RWPE2 (cell line): ENCODE measurements around the gene OCA2.

Experiments used
- ATAC-seq: fragments of 200-7000 bp; cut with Tn5 transposase; 3 replicates; pipeline ENCODE4 v1.9.1; 2021; ENCODE audit warnings: low read depth
- DNase-seq: peaks from one replicate; pipeline ENCODE4 v3.0.0-alpha.2; 2020; ENCODE audit warnings: low spot score
- H3K27ac ChIP-seq: fragments of 450-650 bp; 2 replicates; pipeline ENCODE4 v1.5.1; 2017; ENCODE audit warnings: mild to moderate bottlenecking; ENCODE audit not compliant: poor library complexity, severe bottlenecking
- H3K27me3 ChIP-seq: fragments of 250-450 bp; sonication (Bioruptor Pico); 2 replicates; pipeline ENCODE4 v1.5.1; 2021; ENCODE audit warnings: mild to moderate bottlenecking, moderate library complexity; ENCODE audit not compliant: insufficient read depth, poor library complexity, severe bottlenecking
- H3K36me3 ChIP-seq: fragments of 250-450 bp; sonication (Bioruptor Pico); 2 replicates; pipeline ENCODE4 v1.5.1; 2020; ENCODE audit warnings: low read depth, mild to moderate bottlenecking, moderate library complexity
- H3K4me1 ChIP-seq: fragments of 250-450 bp; sonication (Bioruptor Pico); 2 replicates; pipeline ENCODE4 v1.5.1; 2021; ENCODE audit warnings: mild to moderate bottlenecking, moderate library complexity; ENCODE audit not compliant: insufficient read depth, poor library complexity, severe bottlenecking
- H3K4me3 ChIP-seq: fragments of 250-450 bp; sonication (Bioruptor Pico); 2 replicates; pipeline ENCODE4 v1.5.1; 2021; ENCODE audit warnings: mild to moderate bottlenecking, moderate library complexity; ENCODE audit not compliant: severe bottlenecking
- H3K9me3 ChIP-seq: fragments of 250-450 bp; sonication (Bioruptor Pico); 2 replicates; pipeline ENCODE4 v1.5.1; 2021; ENCODE audit warnings: mild to moderate bottlenecking, moderate library complexity; ENCODE audit not compliant: severe bottlenecking
- TF ChIP-seq, protein P1 (sequence below): fragments of 450-650 bp; IDR thresholded peaks from one replicate; pipeline ENCODE4 v1.5.1; 2017; ENCODE audit warnings: mild to moderate bottlenecking, moderate library complexity; ENCODE audit not compliant: poor library complexity, severe bottlenecking

OCA2 gene

GRCh38 chr15:27835233-27835939 lies 263.7 kb downstream of the OCA2 start:
- no peak overlapping the region for H3K27ac ChIP-seq
- H3K27me3 ChIP-seq, result no peaks in the 10 kb centered on the region
- no peaks in the 10 kb centered on the region for H3K4me1 ChIP-seq
- peaks cover 2% of the 10 kb centered on the region for H3K9me3 ChIP-seq
- ATAC-seq, result no peak
- no peak for DNase-seq
- TF ChIP-seq, protein P1, sequence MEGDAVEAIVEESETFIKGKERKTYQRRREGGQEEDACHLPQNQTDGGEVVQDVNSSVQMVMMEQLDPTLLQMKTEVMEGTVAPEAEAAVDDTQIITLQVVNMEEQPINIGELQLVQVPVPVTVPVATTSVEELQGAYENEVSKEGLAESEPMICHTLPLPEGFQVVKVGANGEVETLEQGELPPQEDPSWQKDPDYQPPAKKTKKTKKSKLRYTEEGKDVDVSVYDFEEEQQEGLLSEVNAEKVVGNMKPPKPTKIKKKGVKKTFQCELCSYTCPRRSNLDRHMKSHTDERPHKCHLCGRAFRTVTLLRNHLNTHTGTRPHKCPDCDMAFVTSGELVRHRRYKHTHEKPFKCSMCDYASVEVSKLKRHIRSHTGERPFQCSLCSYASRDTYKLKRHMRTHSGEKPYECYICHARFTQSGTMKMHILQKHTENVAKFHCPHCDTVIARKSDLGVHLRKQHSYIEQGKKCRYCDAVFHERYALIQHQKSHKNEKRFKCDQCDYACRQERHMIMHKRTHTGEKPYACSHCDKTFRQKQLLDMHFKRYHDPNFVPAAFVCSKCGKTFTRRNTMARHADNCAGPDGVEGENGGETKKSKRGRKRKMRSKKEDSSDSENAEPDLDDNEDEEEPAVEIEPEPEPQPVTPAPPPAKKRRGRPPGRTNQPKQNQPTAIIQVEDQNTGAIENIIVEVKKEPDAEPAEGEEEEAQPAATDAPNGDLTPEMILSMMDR, result no peak
- H3K4me3 ChIP-seq, result no peak overlapping the region
- H3K36me3 ChIP-seq, result no peaks in the 10 kb centered on the region

DNA sequence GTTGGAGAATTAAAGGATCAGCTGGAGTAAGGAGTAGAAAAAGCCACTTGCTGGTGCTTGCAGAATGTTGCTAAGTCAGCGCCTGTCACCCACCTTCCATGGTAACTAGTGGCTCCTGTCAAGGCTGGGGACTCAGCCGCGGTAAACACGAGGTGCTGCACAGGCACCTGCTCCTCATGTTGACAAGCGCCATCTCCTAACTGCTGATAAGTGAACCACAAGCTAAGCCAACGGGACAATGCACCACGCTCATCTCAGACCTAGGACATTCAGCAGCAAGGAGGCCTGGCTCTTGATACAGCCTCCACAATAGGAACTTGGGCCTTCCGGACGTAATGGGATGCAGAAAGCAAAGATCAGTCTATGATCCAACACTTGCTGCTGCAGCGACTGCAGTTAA lies 264.4 kb downstream of the OCA2 start:
- Histone ChIP-seq H3K36me3 (no peaks in the 10 kb centered on the region), H3K27me3 (no peaks in the 10 kb centered on the region), H3K27ac (no peak overlapping the region), H3K4me1 (no peaks in the 10 kb centered on the region), H3K9me3 (peaks cover 2% of the 10 kb centered on the region), H3K4me3 (no peak overlapping the region)
- ATAC-seq (no peak), DNase-seq (no peak)
- TF ChIP-seq, protein P1, result no peak

GRCh38 chr15:27833974-27834373 lies 265.1 kb downstream of the OCA2 start:
- Histone ChIP-seq H3K4me1 (no peaks in the 10 kb centered on the region), H3K27ac (no peak overlapping the region), H3K36me3 (no peaks in the 10 kb centered on the region), H3K9me3 (peaks cover 2% of the 10 kb centered on the region), H3K4me3 (no peak overlapping the region), H3K27me3 (no peaks in the 10 kb centered on the region)
- TF ChIP-seq, protein P1, result no peak
- ATAC-seq, result no peak
- DNase-seq, result no peak

GRCh38 chr15:27833178-27833577 lies 265.9 kb downstream of the OCA2 start:
- no peak overlapping the region for H3K27ac ChIP-seq
- ATAC-seq (no peak), DNase-seq (no peak)
- peaks cover 2% of the 10 kb centered on the region for H3K9me3 ChIP-seq
- TF ChIP-seq, protein P1, result no peak
- no peaks in the 10 kb centered on the region for H3K4me1 ChIP-seq
- no peaks in the 10 kb centered on the region for H3K27me3 ChIP-seq
- no peak overlapping the region for H3K4me3 ChIP-seq
- no peaks in the 10 kb centered on the region for H3K36me3 ChIP-seq

GRCh38 chr15:27832237-27832596 lies 266.9 kb downstream of the OCA2 start:
- Histone ChIP-seq H3K27ac (no peak overlapping the region), H3K36me3 (no peaks in the 10 kb centered on the region), H3K4me1 (no peaks in the 10 kb centered on the region), H3K9me3 (peaks cover 2% of the 10 kb centered on the region), H3K27me3 (no peaks in the 10 kb centered on the region), H3K4me3 (no peak overlapping the region)
- TF ChIP-seq, protein P1, result no peak
- no peak for DNase-seq
- no peak; the same call in 2 of the 3 replicates for ATAC-seq
